ENCODE measurements around the gene SGPP1. TPM values are rescaled to one million over a fixed set of nuclear protein-coding genes. Genes with fewer than 3 reads are reported as not detected.

The SGPP1 gene
- polyA plus RNA-seq, 1 donor (not counting 4 experiments of a cell fraction or from before 2014, with no cell fraction given) = 28.7 TPM

GRCh38 chr14:63712123-63712522, 15.7 kb downstream of the SGPP1 start:
- Histone ChIP-seq H2AFZ (ENCODE audit: control insufficient read depth, low read length) (no peak overlapping the region), H3K9me3 (ENCODE audit: control insufficient read depth, low read depth, low read length) (no peaks in the 10 kb centered on the region), H3K9ac (ENCODE audit: control insufficient read depth, extremely low read depth, insufficient read depth, low read length) (no peak overlapping the region), H3K27me3 (ENCODE audit: control insufficient read depth, extremely low read depth, insufficient read depth, low read length) (no peaks in the 10 kb centered on the region), H3K36me3 (ENCODE audit: control insufficient read depth in 2 of 2, extremely low read depth in 1 of 2, insufficient read depth in 2 of 2, low read length in 2 of 2) (no peaks in the 10 kb centered on the region), H3K4me2 (ENCODE audit: control insufficient read depth, extremely low read depth, insufficient read depth, low read depth, low read length) (no peak overlapping the region), H3K27ac (ENCODE audit: control insufficient read depth, insufficient read depth, low read length) (no peak overlapping the region), H3K9me1 (ENCODE audit: control insufficient read depth, extremely low read depth, insufficient read depth, low read length) (no peaks in the 10 kb centered on the region), H3K79me2 (ENCODE audit: control insufficient read depth, insufficient read depth, low read length) (peaks cover 18% of the 10 kb centered on the region), H4K20me1 (ENCODE audit: control insufficient read depth, extremely low read depth, insufficient read depth, low read length) (no peaks in the 10 kb centered on the region), H3K4me3 (ENCODE audit: control insufficient read depth in 2 of 3, extremely low read depth in 1 of 3, insufficient read depth in 2 of 3, low read depth in 1 of 3, low read length in 3 of 3) (no peak overlapping the region), H3K4me1 (ENCODE audit: control insufficient read depth, extremely low read depth, insufficient read depth, low read length) (peaks cover 11% of the 10 kb centered on the region)
- dilution Hi-C loops (cut with MboI; ENCODE audit: extremely low pct_ligation_motif_present, low sequenced_read_pairs) = no loop called here
- DNase-seq (ENCODE audit: low read depth, low spot score) (no peak), FAIRE-seq (no peak)
- TF ChIP-seq EZH2 (IDR thresholded peaks at IDR 0.05; ENCODE audit: low read length) (no peak), CTCF (optimal IDR thresholded peaks at IDR 0.05 in 1 of 3, IDR thresholded peaks at IDR 0.05 in 1 of 3, conservative IDR thresholded peaks at IDR 0.05 in 1 of 3; ENCODE audit: extremely low read depth in 1 of 3, insufficient read depth in 2 of 3, low read length in 3 of 3) (no peak)

GRCh38 chr14:63710497-63710896, 17.4 kb downstream of the SGPP1 start:
- H3K9me3 ChIP-seq (ENCODE audit: control insufficient read depth, low read depth, low read length) = no peaks in the 10 kb centered on the region
- TF ChIP-seq CTCF (optimal IDR thresholded peaks at IDR 0.05 in 1 of 3, IDR thresholded peaks at IDR 0.05 in 1 of 3, conservative IDR thresholded peaks at IDR 0.05 in 1 of 3; ENCODE audit: extremely low read depth in 1 of 3, insufficient read depth in 2 of 3, low read length in 3 of 3) = no peak
- TF ChIP-seq EZH2 (IDR thresholded peaks at IDR 0.05; ENCODE audit: low read length) = no peak
- FAIRE-seq (no peak), DNase-seq (ENCODE audit: low read depth, low spot score) (no peak)
- H2AFZ ChIP-seq (ENCODE audit: control insufficient read depth, low read length) = no peak overlapping the region
- no peaks in the 10 kb centered on the region for H3K36me3 ChIP-seq (ENCODE audit: control insufficient read depth in 2 of 2, extremely low read depth in 1 of 2, insufficient read depth in 2 of 2, low read length in 2 of 2)
- H3K27me3 ChIP-seq (ENCODE audit: control insufficient read depth, extremely low read depth, insufficient read depth, low read length) = no peaks in the 10 kb centered on the region
- H3K9ac ChIP-seq (ENCODE audit: control insufficient read depth, extremely low read depth, insufficient read depth, low read length) = no peak overlapping the region
- H4K20me1 ChIP-seq (ENCODE audit: control insufficient read depth, extremely low read depth, insufficient read depth, low read length) = no peaks in the 10 kb centered on the region
- no peak overlapping the region for H3K27ac ChIP-seq (ENCODE audit: control insufficient read depth, insufficient read depth, low read length)
- H3K9me1 ChIP-seq (ENCODE audit: control insufficient read depth, extremely low read depth, insufficient read depth, low read length) = no peaks in the 10 kb centered on the region
- no peak overlapping the region for H3K4me3 ChIP-seq (ENCODE audit: control insufficient read depth in 2 of 3, extremely low read depth in 1 of 3, insufficient read depth in 2 of 3, low read depth in 1 of 3, low read length in 3 of 3)
- dilution Hi-C loops (cut with MboI; ENCODE audit: extremely low pct_ligation_motif_present, low sequenced_read_pairs) = no loop called here
- peaks cover 11% of the 10 kb centered on the region for H3K4me1 ChIP-seq (ENCODE audit: control insufficient read depth, extremely low read depth, insufficient read depth, low read length)
- H3K4me2 ChIP-seq (ENCODE audit: control insufficient read depth, extremely low read depth, insufficient read depth, low read depth, low read length) = no peak overlapping the region
- peaks cover 31% of the 10 kb centered on the region for H3K79me2 ChIP-seq (ENCODE audit: control insufficient read depth, insufficient read depth, low read length)
